Iris pigment epithelial cell (primary cell): Measurements from ENCODE around the gene BASP1.
A peak's percentile ranks its signal among the peaks of the same experiment; 100 is the strongest.
"Not testable (repeated sequence)": the region's sequence is repeated elsewhere in the genome, so short reads cannot be mapped to it uniquely, and the experiment has no call there.

Source experiments
- DNase-seq: peaks from one replicate; pipeline ENCODE4 v3.0.0-alpha.2; 2011; ENCODE audit warnings: low read depth

The BASP1 gene

DNA sequence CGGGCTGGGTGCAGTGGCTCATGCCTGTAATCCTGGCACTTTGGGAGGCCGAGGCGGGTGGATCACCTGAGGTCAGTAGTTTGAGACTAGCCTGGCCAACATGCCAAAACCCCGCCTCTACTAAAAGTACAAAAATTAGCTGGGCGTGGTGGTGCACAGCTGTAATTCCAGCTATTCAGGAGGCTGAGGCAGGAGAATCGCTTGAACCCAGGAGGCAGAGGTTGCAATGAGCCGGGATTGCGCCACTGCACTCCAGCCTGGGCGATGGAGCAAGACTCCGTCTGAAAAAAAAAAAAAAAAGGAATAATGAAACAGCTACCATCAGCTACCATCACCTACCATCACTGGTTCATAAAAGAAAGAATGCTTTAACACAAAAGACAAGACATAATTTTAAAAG is 25.9 kb upstream of the BASP1 start:
- DNase-seq = not testable (repeated sequence)

DNA sequence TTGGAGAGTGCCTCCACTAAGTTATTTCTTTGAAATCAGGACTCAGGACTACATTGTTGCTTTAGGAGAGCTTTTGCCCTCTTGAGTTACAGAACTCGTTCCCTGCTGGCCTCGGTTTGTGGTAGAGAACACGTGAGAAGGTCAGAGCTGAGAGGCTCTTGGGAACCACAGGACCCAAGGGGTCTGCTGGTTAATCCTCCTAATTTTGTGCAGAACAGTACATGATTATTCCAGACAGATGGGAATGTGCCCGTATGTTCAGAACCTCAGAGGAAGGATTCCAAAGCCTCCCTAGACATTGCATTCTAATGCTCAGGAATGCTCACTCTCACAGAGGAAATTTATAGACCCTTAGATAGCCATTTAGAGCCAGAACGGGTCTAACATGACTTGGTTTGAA is 25.2 kb upstream of the BASP1 start:
- peak; percentile 43 for DNase-seq

DNA sequence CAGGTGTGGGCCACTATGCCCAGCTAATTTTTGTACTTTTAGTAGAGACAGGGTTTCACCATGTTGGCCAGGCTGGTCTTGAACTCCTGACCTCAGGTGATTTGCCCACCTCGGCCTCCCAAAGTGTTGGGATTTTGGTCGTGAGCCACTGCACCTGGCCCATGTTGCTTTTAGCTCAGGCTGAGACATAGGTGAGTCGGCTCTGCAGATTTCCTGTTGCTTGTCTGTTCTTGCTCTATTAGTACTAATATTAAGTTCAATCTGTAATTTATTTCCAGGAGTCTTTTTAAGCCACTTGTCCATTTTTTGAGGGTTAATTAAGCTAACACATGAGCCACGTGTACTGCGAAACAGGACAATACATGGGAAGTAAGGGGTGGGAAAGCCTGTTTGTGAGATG is 21.4 kb upstream of the BASP1 start:
- no peak for DNase-seq

DNA sequence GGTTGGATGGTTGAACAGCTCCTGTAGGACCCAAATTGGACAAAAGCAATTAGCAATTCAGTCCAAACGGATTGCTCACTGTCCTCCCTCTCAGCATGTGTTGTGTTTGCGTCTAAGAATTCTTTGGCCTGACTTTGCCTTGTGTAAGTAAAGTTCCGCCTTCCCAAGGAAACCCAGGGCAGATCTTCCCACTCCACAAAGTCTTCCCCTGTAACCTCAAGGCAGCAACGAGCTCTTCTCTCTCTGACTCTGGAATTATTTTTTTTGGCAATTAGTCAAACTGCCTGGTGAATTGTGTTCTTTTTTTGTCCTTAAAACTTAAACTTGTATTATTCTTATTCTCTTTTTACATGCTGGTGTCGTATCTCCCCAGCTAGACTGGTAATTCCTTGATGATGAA is 20.7 kb upstream of the BASP1 start:
- no peak for DNase-seq

DNA sequence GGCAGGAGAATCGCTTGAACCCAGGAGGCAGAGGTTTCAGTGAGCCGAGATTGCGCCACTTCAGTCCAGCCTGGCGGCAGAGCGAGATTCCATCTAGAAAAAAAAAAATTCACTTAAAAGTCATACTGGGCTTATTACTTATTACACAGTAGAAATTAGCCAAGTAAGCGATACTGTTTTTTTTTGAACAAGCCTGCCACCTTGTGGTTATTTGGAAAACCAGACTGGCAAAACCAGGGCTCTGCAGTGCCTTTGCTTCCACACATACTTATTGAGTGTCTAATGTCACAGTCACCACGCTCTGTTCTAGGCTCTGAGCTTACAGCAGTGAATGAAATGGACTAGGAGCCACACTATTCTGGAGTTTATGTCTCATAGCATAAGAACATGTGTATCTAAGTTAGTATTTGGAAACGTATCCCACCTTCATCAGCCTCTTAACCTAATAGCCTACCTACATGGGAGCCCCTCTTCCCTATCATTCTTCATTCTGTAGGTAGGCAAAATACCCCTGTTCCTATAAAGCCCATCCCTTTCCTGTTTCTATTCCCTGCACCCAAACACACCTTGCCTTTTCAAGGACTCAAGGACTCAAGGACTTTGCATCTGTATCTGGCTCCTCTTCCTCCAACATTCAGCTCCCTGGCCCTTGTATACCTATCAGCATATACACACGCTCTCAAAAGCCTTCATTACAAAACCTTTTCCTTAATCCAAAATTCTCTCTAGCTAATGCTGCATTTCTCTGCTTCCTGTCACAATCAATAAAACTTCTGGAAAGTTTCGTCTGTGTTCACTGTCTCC is 13.9 kb upstream of the BASP1 start:
- peak; percentile 81 for DNase-seq

DNA sequence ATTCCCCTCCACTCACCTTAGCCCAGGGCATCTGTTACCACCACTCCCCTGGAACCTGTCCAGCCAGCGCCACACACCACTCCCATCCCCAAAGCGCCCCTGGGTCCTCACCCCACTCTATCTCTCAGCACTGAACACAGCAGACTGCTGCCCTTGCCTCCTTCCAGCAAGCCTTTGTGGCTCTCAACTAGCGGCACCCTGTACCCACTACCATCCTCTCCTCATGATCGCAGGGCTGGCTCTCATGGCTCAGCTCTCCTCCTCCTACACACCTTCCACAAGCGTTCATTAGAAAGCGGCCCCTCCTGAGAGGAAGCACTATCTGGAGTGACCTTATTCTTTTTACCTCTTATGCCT is 13.3 kb upstream of the BASP1 start:
- no peak for DNase-seq

DNA sequence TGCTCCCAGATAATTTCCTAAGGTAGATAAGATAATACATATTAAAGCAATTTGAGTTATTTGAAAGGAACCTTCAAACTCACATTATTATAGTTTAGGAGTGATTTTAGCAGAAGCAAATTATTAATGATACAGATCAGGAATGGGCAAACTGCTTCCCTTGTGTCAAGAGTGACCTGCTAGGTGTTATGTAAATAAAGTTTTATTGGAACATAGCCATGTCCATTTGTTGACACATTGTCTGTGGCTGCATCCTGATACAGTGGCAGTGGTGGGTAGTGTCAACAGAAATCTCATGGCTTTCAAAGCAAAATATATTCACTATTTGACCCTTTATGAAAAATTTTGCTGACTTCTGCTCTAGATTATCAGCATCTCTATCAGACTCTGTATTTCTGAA is 11.4 kb upstream of the BASP1 start:
- no peak for DNase-seq

DNA sequence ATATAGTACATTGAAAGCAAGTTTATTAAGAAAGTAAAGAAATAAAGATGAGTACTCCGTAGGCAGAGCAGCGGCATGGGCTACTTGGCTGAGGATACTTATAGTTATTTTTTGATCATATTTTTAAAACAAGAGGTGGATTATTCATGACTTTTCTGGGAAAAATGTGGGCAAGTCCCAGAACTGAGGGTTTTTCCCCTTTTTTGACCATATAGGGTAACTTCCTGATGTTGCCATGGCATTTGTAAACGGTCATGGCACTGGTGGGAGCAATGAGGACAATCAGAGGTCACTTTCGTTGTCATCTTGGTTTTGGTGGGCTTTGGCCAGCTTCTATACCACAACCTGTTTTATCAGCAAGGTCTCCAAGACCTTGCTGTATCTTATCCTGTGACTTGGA is 5.2 kb upstream of the BASP1 start:
- no peak for DNase-seq

DNA sequence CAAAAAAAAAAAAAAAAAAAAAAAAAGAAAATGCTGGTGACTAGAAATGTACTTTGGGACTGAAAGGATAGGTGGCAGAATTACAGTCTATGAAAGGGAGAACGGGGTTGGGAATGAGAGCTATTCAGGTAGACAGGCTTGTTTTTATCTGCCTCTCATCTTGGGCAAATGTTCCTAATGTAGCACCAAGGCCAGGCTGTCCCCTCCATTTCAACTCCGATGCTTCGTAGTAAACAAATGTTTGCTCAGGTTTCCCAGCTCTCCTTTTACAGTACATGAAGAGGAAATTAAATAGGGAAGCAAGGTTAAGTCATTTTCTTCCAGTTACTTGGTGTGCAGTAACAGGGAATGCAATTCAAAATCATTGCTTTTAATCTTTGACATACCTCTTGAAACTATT is 4.4 kb upstream of the BASP1 start:
- no peak for DNase-seq

DNA sequence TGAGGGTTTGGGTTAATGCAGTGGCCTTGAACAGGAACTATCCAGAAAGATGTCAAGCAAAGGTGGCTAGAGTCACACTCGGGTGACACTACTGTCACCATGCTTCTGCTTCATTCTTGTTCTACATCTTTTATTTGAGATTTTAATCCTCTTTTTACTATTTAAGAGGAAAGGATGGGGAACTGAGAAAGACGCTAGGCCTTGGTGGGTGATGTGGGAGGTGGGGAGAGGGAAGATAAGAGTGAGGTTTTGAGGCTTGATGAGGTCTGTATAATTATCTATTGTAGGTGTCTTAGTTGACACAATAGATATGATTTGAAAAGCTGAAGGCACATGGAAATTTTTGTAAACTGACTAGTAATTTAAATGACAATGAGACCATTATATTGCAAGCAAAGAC is 3.5 kb upstream of the BASP1 start:
- DNase-seq = no peak

DNA sequence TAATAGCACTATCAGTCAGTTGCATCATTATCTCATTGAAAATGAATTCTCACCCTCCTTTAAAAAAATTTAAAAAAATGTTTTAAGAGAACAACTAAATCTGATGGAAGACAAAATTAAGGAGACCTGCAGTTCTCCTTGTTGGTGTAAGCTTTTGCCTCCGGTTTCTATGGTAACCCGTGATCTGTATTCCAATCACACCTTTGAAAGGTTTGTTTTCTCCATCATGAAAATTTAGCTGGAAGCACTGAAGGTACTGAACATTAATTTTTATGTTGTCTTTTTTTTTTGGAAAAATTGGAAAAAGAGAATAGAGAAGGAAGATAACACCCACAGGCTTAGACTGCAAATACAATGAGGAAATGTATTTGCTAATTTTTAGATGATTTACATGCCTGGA is 2.5 kb upstream of the BASP1 start:
- no peak for DNase-seq

DNA sequence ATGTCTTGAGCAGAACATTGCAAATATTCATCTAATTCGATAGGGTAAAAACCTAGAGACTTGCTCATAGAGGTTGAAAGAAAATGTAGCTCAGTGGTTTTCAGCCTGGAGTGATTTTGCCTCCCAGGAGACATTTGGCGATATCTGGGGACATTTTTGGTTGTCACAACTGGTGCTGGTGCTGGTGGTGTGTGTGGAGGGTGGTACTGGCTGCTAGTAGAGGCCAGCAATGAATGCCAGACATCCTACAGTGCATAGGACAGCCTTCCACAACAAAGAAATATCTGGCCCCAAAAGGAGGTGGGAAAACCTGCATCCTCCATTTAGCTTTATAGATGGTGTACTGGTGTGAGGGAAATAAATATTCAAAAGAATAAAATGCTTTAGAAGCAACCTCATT is 2.1 kb upstream of the BASP1 start:
- no peak for DNase-seq

DNA sequence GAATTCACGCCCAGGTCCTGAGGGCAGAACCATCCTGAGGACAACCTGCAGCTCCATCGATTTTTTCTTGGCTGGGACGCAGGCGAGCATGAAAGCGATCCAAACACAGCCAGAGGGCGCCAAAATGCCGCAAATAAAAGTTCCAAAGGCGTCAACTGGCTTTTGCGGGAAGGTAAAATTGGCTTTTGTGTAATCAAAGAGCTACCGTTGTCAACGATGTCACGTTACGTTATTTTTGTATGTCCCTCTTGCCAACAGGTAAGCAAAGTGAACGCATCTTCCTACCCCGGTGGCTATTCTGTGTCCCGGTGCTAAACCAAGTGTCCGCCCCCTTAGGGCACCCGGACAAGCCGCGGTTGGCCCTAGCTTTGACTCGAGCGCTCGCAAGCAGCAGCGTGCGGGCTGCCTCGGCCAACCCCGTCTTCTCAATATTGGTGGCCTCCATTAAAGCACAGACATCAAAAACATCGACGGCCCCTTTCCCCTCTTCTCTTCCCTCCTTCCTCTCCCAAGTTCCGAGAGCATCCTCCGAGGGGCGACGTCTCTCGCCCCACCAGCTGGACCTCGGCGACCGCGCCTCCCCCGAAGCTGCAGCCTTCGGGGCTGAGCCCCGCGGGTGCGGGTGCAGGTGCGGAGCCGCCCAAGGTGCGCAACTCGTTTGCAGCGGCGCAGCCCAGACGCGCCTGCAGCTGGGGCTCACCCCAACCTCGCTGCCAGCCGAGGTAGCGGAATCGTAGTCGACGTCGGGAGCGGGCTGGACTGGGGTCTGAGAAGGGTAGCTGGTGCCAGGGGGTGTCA is 1.1 kb upstream of the BASP1 start:
- DNase-seq = peak; percentile 82

DNA sequence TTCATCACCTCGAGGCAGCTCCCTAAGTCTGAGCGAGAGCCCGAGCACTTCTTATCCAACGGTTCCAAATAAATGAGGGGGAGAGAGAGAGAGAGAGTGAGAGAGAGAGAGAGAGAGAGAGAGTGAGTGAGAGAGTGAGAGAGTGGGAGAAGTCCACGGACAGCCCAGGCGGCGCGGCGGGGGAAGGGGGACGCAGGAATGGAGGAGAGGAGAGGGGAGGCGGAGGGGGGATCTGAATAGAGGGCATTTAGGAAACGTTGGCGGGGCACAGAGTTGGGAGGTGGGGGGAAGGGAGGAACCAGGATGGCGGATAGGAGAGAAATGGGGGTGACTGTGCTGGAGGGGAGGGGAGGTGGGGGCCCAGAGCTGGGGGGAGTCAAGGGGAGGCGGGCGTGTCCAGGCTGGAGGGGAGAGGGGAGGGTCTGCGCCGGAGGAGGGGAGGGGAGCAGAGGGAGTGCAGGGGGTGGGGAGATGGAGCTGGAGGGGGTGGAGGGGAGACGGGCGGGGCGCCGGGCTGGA is 398 bp upstream of the BASP1 start:
- DNase-seq = peak; percentile 67

DNA sequence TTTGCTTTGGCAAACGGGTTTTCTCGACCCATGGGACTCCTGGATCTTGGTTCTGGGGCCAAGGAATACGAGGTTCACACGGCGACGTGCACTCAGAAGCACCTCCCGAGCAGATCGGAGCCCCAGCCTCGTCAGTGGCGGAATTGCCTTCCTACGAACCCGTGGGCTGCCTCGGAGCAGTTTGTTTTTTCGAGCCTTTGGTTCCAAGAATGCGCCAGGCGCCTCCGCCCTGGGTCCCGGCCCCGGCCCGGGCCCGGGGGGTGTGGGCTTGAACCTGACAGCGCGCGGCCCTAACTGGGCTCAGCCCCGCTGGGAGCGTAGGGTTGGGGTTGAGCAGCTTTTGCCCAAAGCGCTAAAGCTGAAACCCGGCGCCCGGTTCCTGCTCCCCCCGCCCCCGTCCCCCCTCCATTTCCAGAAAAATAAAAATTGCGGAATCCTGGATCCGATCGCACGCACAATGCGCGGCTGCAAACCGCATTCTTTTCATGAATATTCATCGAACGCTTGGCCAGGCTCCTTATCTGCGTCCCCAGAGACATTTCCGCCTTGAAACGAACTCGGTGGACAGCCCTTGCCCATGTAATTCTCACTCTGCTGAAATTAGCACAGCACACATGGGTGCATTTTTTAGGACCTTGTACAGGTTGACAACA is 1.0 kb downstream of the BASP1 start:
- DNase-seq = peak; percentile 64

DNA sequence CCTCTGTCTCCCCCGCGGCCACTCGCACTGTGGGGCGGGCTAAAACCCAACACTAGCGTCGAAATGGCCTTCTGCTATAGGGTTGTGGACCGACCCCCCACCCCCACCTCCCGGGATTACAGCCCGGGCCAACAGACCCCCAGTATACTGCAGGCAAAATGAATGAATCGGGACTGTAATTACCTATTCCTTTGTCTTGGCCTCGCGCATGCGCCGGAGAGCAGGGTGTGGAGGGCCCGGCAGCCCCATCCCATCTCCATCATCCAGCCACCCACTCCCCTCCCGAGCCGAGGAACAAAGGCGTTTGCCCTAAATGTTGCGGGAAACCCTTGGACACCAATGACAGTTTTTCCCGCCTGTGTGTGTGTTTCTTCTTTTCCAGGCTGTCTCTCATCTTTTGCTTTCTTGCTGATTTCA is 1.6 kb downstream of the BASP1 start:
- DNase-seq = no peak

DNA sequence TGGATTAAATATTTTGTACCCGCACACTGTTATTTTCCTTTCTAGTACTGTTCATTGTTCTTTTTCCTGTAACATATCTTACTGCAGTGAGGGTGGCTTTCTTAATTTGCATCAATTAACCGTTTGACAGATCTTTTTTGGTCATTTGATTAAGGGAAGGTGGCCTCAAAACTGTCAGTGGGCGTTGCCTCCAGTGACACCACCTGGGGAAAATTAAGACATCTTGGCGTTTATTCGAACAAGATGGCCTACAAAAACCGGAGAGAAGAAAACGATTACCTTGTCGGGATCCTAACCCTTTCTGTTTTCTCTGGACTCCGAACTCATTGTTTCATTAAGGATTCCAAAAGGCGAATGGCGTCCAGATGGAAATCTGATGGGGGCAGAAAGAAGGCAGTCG is 2.0 kb downstream of the BASP1 start:
- no peak for DNase-seq

DNA sequence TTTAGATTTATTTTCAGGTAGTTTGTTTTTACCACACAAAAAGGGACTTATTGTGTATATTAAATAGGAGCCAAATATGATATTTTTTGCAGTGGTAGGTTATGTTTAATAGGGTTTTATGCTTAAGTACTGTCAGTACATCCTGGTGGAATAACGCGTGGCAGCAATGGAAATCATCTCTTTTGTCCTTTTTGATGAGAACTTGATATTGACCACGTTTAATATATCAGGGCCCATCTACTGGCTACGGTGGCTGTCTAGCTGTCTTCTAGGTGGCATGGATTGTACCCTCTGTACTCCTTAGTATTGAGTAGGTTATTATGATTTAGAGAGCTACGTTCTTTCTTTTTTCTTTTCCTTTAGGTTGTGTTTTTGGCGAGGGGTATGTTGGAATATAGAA is 2.6 kb downstream of the BASP1 start:
- no peak for DNase-seq

DNA sequence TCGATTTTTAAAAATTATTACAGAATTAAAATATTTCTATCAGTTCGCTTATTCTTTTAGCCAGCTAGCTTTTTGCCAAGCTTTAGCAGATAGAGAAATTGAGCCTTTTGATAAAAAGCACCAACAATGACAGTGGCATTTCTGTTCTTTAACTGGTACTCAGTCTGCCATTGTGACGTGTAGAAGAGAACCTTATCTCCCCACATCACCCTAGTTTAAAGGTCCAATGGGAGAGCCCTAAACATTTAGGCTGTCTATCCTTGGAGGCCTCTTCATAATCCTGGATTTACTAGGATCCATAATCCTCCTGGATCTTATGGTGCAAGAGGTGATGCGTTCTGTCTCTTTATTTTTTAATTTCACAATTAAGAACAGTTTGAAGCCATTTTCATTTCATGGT is 3.0 kb downstream of the BASP1 start:
- no peak for DNase-seq

DNA sequence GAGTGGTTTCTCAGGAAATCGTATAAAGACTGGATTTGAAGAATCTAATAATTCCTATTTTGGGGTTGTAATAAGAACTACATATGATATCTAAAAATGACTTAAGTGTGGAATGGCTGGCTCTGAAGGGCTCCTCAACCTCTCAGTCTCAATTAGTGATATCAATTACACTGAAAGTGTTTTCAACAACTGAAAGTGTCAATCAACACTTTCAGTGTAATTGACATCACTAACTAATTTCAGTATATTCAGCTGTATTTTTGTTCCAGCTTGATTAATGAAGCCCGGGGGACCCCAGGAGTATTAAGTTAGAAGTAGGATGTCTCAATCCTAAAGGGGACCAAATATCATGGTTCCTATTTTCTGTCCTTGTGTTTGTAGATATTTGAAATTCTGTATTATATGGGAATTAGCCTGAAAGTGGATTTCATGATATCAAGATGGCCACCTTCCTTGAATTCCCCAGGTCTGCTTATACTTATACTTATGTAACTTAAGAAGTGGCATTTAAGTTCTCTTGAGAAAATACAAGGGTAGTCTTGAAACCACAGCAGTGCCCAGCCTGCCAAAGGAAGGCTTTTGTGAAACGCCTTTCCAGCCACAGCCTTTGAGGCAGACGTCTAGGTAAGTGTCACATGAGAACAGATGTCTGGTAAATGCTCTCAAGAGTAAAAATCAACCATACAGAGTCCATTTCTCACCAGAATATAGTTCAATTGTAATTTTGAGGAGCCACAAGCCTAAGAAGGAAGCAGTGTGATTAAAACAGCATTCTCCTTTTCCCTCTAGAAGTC is 4.6 kb downstream of the BASP1 start:
- DNase-seq = peak; percentile 63

DNA sequence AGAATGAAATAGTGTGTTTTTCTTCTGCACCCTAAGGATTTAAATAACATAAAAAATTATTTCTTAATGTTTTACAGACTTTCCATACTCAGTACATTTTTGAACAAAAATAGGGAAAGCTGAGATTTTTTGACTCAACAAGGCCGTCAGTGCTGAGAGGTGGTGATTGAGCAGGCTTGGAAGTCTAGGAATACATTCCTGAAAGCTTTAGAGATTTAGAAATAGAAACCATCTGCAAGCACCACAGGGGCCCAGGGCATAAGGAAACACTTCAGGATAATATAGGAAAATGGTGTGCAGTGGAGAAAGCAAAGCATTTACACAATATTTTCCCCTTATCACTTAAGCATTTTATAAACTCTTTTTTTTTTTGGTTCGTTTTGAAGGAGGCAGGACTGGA is 5.2 kb downstream of the BASP1 start:
- peak; percentile 24 for DNase-seq
